ENCODE data around the gene VWA8.
"Not testable (repeated sequence)": the region's sequence is repeated elsewhere in the genome, so short reads cannot be mapped to it uniquely, and the experiment has no call there.

VWA8 gene

DNA sequence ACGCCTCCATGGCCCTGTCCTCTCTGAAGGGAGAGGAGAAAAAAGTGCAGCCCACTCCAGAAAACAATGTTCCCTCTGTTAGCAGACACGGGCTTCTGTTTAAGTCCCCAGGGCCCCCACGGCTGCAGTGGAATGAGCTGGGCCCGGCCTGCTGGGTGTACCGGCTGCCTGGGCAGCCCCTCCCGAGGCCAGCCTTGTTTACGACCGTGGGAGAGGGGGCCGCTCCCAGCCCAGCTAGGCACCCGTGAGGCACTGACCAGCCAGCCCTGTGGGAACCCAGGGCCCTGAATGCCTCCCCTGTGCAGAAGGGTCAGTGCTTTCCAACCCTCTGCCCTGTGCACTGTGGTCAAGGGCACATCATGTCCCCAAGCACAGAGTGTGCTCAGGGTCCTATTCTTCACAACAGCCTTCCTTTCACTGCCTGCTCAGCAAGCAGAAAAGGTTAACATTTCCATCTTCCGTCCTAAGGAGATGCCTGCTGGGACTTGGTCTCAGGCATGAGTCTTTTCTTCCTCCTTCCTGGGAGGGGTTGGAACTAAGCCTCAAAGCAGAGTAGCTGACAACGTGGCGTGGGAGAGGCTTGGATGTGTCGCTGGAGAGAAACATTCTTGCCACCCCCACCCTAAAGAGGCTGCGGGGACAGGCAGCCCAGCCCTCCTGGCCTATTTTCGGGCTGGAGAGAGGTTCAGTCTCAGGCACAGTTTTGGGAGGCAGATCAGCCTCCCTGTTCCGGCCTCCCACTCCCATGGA is 413.5 kb downstream of the VWA8 start:
- DNase-seq (ENCODE audit: low read depth) = no peak
- no peak overlapping the region for H3K4me3 ChIP-seq (ENCODE audit: low read depth, low read length)
- TF ChIP-seq, protein P1, sequence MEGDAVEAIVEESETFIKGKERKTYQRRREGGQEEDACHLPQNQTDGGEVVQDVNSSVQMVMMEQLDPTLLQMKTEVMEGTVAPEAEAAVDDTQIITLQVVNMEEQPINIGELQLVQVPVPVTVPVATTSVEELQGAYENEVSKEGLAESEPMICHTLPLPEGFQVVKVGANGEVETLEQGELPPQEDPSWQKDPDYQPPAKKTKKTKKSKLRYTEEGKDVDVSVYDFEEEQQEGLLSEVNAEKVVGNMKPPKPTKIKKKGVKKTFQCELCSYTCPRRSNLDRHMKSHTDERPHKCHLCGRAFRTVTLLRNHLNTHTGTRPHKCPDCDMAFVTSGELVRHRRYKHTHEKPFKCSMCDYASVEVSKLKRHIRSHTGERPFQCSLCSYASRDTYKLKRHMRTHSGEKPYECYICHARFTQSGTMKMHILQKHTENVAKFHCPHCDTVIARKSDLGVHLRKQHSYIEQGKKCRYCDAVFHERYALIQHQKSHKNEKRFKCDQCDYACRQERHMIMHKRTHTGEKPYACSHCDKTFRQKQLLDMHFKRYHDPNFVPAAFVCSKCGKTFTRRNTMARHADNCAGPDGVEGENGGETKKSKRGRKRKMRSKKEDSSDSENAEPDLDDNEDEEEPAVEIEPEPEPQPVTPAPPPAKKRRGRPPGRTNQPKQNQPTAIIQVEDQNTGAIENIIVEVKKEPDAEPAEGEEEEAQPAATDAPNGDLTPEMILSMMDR (IDR thresholded peaks at IDR 0.05; ENCODE audit: control insufficient read depth, extremely low read depth, insufficient read depth) = no peak

DNA sequence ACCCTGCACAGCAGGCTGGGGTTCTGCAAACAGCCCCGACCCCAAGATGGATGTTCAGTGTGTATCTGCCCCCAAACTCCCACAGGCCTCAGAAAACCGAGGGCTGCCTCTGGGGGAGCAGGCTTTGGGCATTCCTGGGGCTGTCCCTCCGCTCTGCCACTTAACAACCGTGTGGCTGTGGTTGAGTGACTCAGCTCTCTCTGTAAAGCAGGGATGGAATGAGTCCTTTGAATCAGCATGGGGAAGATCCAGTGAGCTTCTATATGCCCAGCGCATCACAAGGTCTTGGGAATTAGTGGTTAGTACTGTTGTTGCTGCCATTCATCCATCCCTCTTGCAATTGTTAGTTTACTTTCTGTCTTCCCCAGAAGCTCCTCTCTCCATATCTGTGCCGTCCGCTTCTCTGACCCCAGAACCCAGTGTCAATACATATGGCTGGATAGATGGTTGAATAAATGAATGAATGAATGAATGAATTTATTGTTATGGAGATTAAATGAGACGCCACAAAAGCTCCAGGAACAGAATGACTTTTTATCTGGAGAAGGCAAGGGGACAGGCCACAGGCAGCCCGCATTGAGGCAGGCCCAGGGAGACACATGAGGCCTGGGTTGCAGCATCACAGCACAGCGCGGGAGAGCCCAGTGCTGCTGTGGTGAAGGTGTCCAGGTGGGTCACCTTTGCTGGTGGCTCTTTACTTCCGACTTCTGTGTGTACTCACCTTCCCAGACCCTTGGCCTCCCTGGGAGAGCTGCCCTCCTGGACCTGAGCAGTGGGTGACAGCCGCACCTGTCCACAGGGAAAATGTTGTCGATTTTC is 414.3 kb downstream of the VWA8 start:
- DNase-seq (ENCODE audit: low read depth) = no peak
- TF ChIP-seq, protein P1 (IDR thresholded peaks at IDR 0.05; ENCODE audit: control insufficient read depth, extremely low read depth, insufficient read depth) = no peak
- no peak overlapping the region for H3K4me3 ChIP-seq (ENCODE audit: low read depth, low read length)

DNA sequence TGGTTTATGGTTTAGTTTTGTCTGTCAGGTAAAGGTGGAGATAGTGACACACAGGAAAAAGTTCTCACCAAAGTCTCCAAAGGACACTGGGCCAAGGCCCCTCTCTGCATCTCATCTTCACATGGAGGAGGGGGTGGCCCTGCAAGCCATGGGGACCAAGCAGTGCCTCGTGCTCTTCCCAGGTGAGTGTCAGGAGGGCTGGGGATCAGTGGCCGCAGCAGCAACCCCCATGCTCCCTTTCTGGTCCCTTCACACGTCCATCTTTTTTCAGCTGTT is 415.5 kb downstream of the VWA8 start:
- DNase-seq (ENCODE audit: low read depth) = no peak
- no peak overlapping the region for H3K4me3 ChIP-seq (ENCODE audit: low read depth, low read length)
- TF ChIP-seq, protein P1 (IDR thresholded peaks at IDR 0.05; ENCODE audit: control insufficient read depth, extremely low read depth, insufficient read depth) = no peak

DNA sequence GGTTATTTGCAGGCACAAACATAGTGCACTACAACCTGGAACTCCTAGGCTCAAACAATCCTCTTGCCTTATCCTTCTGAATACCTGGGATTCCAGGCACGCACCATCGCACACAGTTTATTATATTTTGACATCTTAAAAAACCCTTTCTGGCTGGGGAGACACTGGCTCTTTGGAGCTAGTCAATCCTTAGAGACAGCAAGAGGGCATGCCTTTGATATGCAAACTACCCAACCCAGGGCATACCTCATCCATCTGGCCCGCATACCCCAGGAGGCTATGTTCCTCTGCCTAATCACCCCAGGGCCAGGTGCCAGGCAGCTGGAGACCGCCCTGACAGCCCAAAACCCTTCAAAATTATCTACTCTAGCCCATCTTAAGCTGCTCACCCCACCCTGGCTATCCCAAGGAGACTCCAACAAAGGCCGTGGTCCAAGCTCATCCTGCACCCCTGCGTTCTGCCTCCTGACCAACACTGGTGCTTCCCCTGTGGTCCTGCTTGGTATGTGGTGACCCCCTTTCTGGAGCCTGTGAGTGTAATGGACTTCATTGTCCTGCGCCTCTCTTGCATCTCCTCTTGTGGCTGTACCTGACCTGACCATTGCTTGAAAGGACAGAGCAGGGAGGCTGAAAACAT is 417.1 kb downstream of the VWA8 start:
- no peak for DNase-seq (ENCODE audit: low read depth)
- H3K4me3 ChIP-seq (ENCODE audit: low read depth, low read length) = no peak overlapping the region
- TF ChIP-seq, protein P1 (IDR thresholded peaks at IDR 0.05; ENCODE audit: control insufficient read depth, extremely low read depth, insufficient read depth) = no peak

DNA sequence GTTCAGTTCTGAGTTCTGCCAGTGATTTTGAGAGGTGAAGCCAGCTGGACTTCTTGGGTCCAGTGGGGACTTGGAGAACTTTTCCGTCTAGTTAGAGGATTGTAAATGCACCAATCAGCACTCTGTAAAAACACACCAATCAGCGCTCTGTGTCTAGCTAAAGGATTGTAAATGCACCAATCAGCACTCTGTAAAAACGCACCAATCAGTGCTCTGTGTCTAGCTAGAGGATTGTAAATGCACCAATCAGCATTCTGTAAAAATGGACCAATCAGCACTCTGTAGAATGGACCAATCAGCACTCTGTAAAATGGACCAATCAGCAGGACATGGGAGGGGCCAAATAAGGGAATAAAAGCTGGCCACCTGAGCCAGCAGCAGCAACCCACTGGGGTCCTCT is 418.1 kb downstream of the VWA8 start:
- not testable (repeated sequence) for DNase-seq (ENCODE audit: low read depth); H3K4me3 ChIP-seq (ENCODE audit: low read depth, low read length)

DNA sequence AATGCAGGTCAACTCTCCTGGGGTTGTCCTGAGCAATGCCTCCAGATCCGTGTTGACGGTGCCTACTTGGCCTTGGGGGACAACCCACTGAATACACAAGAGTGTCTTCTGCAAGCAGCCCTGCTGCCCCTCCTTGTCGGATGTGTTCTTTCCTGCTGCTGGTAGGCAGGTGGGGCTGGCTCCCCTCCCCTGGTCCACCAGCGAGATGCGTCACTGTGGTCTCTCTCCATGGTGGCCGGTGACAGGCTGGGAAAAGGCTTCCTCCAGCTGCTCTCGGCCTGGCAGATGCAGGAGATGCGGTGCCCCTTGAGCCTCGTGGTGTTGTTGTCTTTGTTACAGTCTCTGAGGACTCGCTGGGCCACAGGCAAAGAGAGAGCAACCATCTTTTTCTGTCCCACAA is 418.6 kb downstream of the VWA8 start:
- TF ChIP-seq, protein P1 (IDR thresholded peaks at IDR 0.05; ENCODE audit: control insufficient read depth, extremely low read depth, insufficient read depth) = no peak
- no peak for DNase-seq (ENCODE audit: low read depth)
- H3K4me3 ChIP-seq (ENCODE audit: low read depth, low read length) = no peak overlapping the region

DNA sequence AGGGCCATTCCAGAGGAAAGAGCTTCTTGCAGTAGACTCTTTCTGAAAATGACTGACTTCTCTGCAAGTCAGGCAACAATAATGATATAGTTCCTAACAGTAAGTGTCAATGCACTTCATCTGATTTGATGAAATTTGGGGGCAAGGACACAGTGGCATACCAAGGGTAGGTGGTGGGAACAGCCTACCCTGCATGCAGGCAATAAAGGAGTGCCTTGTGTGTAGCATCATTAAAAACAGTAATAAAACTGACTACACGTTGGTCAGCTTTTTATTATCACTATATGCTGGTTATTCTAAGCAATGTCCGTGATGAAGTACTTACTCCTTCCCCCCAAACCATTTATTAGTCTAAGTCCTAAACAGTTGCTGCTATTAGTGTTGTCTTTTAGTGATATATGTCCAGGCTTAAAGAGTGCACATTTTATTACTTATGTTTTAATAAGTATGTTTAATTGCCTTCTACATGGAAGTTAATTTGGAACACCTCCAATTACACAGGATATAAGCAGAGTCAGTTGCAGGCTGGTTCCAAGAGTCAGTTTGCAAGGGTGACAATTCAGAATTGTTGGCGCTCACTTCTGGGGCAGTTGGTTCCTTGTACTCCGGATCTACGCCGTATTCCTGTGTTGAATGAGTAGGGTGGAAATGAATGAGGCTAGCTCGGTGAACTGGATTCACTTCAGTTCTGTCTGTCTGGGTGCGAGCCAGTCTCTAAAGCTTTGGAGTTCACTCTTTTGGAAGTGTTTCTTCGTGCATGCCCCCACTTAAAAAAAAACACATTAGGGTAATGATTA is 419.6 kb downstream of the VWA8 start:
- no peak for DNase-seq (ENCODE audit: low read depth)
- TF ChIP-seq, protein P1 (IDR thresholded peaks at IDR 0.05; ENCODE audit: control insufficient read depth, extremely low read depth, insufficient read depth) = no peak

DNA sequence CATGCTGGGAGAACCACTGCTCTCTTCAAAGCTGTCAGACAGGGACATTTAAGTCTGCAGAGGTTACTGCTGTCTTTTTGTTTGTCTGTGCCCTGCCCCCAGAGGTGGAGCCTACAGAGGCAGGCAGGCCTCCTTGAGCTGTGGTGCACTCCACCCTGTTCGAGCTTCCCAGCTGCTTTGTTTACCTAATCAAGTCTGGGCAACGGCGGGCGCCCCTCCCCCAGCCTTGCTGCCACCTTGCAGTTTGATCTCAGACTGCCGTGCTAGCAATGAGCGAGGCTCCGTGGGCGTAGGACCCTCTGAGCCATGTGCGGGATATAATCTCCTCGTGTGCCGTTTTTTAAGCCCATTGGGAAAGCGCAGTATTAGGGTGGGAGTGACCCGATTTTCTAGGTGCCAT is 420.7 kb downstream of the VWA8 start:
- peak; percentile 25 for DNase-seq (ENCODE audit: low read depth)
- H3K4me3 ChIP-seq (ENCODE audit: low read depth, low read length) = not testable (repeated sequence)

More for the DNA sequence above, 419.6 kb downstream of the VWA8 start:
- no peak overlapping the region for H3K4me3 ChIP-seq (ENCODE audit: low read depth, low read length)

All from LNCaP clone FGC (cell line).